Measurements from ENCODE around the gene CLEC16A.

The CLEC16A gene, protein sequence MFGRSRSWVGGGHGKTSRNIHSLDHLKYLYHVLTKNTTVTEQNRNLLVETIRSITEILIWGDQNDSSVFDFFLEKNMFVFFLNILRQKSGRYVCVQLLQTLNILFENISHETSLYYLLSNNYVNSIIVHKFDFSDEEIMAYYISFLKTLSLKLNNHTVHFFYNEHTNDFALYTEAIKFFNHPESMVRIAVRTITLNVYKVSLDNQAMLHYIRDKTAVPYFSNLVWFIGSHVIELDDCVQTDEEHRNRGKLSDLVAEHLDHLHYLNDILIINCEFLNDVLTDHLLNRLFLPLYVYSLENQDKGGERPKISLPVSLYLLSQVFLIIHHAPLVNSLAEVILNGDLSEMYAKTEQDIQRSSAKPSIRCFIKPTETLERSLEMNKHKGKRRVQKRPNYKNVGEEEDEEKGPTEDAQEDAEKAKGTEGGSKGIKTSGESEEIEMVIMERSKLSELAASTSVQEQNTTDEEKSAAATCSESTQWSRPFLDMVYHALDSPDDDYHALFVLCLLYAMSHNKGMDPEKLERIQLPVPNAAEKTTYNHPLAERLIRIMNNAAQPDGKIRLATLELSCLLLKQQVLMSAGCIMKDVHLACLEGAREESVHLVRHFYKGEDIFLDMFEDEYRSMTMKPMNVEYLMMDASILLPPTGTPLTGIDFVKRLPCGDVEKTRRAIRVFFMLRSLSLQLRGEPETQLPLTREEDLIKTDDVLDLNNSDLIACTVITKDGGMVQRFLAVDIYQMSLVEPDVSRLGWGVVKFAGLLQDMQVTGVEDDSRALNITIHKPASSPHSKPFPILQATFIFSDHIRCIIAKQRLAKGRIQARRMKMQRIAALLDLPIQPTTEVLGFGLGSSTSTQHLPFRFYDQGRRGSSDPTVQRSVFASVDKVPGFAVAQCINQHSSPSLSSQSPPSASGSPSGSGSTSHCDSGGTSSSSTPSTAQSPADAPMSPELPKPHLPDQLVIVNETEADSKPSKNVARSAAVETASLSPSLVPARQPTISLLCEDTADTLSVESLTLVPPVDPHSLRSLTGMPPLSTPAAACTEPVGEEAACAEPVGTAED
- total RNA-seq: 33.6 to 80.3 (median 49.7) reads per million in 9 experiments

DNA sequence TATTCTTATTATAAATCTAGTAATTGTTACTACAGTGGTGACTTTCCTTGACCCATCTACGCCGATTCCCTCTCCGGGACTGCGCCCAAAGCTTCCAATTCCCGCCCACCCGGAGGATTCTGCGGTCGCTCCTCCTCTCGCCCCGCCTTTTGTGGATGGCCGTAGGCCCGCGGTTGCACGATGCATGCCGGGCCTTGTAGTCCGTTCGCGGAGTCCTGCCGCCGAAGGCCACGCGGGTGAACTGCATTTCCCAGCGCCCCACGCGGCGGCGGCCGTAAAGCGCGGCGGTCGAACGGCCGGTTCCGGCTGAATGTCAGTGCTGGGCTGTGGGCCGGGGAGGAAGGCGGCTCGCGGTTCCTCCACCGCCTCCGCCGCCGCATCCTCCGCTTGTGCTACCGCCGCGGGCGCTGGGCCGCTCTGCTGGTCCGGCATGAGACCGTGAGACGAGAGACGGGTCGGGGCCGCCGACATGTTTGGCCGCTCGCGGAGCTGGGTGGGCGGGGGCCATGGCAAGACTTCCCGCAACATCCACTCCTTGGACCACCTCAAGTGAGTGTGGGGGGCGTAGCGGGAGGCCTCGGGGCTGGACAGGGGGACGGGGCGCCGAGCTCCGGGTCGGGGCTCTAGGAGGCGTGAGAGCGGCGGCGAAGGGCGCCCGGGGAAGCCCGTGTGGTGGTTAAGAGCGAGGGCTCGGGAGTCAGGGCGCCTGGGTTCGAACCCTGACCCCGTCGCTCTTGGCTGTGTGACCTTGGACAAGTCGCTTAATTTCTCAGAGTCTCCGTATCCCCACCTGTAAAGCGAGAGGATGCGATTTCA, at the start of gene CLEC16A:
CLEC16A (plus strand) TSS at position 316 of the 816 bp plus-strand sequence; CDS start at position 470, 154 bp downstream.
- Mint-ChIP-seq H3K4me3 (peak within 1 kb of the TSS; percentile 84 to 91), H3K4me1 (ENCODE audit: low read depth in 2 of 2) (peaks cover 52 to 63% of the 10 kb centered on the region in 2 donors), H3K9me3 (no peaks in the 10 kb centered on the region), H3K36me3 (ENCODE audit: insufficient read depth) (peaks cover 8% of the 10 kb centered on the region), H3K27me3 (no peaks in the 10 kb centered on the region), H3K27ac (peak within 1 kb of the TSS; percentile 92 to 94)
- peak; percentile 95 to 98 (median 96) for DNase-seq
- peak; percentile 74 for ATAC-seq (replicated peaks)

DNA sequence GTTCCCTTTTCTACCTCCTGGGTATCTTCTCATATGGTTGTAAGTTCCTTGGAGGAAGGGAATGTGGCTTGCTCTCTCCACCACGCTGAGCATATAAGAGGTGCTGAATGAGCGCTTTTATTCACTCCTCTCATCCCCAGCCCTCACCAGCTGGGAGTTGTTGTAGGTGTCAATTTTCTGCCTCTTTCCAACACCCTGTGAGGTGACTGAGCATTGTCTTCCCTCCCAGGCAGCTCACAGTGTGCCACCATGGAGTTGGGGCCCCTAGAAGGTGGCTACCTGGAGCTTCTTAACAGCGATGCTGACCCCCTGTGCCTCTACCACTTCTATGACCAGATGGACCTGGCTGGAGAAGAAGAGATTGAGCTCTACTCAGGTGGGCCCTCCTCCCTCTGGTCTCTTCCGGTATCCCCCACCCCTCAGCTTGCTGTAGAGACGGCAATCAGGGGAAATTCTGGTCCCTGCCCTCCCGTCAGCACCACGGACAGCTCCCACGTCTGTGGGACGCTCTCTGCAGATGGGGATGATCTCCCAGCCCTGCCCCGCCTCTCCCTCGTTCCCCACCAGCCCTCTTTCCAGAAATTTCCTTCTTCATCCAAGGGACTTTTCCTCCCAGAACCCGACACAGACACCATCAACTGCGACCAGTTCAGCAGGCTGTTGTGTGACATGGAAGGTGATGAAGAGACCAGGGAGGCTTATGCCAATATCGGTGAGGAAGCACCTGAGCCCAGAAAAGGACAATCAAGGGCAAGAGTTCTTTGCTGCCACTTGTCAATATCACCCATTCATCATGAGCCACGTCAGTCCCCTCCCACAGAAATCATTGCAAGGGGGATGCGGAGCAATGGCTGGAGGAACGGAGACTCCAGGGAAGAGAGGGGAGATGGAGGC, 49.1 kb upstream of the CLEC16A start:
- DNase-seq: peak in 1 of 3 experiments; percentile 12
- H3K36me3 Mint-ChIP-seq (ENCODE audit: insufficient read depth): peaks cover 8% of the 10 kb centered on the region
- H3K4me3 Mint-ChIP-seq: no peak overlapping the region
- ATAC-seq (replicated peaks): no peak
- H3K27ac Mint-ChIP-seq: peak overlapping the region; percentile 3 to 14
- H3K9me3 Mint-ChIP-seq: no peaks in the 10 kb centered on the region
- peaks cover 7 to 13% of the 10 kb centered on the region in 2 donors for H3K4me1 Mint-ChIP-seq (ENCODE audit: low read depth in 2 of 2)
- H3K27me3 Mint-ChIP-seq: no peaks in the 10 kb centered on the region

DNA sequence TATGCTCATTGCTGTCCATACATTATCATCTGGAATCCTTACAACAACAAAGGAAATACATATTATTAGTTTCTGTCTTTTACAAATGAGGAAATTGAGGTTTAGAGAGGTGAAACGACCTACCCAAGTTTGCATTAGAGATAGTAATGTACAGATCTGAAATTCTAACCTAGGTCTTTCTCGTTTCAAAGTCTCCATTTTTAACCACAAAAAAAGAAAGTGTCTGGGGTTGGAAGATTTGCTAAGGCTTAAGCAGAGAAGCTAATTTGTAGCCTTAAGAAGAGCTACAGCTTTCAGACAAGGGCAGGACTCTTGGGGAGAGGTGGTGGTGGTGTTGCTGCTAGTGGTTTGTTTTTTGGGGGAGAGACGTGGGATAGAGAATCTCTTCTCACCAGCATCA, 48.2 kb upstream of the CLEC16A start:
- H3K4me3 Mint-ChIP-seq: no peak overlapping the region
- H3K27ac Mint-ChIP-seq: peak overlapping the region in 1 of 2 donors; percentile 3
- peaks cover 7 to 13% of the 10 kb centered on the region in 2 donors for H3K4me1 Mint-ChIP-seq (ENCODE audit: low read depth in 2 of 2)
- H3K36me3 Mint-ChIP-seq (ENCODE audit: insufficient read depth): peaks cover 6% of the 10 kb centered on the region
- ATAC-seq (replicated peaks) (no peak), DNase-seq (no peak)
- H3K9me3 Mint-ChIP-seq: no peaks in the 10 kb centered on the region
- H3K27me3 Mint-ChIP-seq: no peaks in the 10 kb centered on the region

DNA sequence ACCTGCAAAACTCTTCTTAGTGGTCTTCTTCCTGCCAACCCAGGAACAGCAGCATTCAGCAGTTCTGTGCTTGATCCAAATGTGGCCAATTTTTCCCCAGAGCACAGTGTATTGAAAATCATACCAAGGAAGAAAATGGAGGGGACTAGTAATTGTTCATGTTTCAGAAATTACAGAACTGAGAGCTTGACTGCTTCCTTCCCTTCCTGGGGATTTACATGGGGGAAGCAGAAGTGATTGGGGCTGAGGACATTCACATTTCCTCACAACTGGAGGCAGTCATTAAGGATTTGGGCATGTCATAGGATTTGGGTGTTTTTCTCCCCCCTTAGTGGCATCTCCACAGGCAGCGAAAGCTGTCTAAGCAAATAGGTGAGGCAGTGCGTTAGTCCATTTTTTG, 47.6 kb upstream of the CLEC16A start:
- no peaks in the 10 kb centered on the region for H3K27me3 Mint-ChIP-seq
- H3K4me3 Mint-ChIP-seq: no peak overlapping the region
- no peaks in the 10 kb centered on the region for H3K9me3 Mint-ChIP-seq
- DNase-seq (no peak), ATAC-seq (replicated peaks) (no peak)
- peaks cover 4% of the 10 kb centered on the region for H3K36me3 Mint-ChIP-seq (ENCODE audit: insufficient read depth)
- no peak overlapping the region for H3K27ac Mint-ChIP-seq
- H3K4me1 Mint-ChIP-seq (ENCODE audit: low read depth in 2 of 2): peaks cover 7 to 13% of the 10 kb centered on the region in 2 donors

DNA sequence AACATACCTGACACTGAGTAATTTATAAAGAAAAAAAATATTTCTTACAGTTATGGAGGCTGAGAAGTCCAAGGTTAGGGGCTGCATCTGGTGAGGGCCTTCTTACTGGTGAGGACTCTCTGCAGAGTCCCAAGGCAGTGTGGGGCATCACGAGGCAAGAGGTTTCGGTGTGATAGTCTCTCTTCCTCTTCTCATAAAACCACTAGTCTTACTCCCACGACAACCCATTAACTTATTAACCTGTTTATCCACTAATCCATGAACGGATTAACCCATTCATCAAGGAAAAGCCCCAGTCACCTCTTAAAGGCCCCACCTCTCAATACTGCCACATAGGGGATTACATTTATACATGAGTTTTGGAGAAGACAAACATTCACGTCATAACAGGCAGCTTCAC, 47.2 kb upstream of the CLEC16A start:
- Mint-ChIP-seq H3K4me1 (ENCODE audit: low read depth in 2 of 2) (peaks cover 7 to 13% of the 10 kb centered on the region in 2 donors), H3K9me3 (no peaks in the 10 kb centered on the region), H3K27me3 (no peaks in the 10 kb centered on the region), H3K27ac (no peak overlapping the region), H3K4me3 (no peak overlapping the region), H3K36me3 (ENCODE audit: insufficient read depth) (peaks cover 4% of the 10 kb centered on the region)
- ATAC-seq (replicated peaks) (no peak), DNase-seq (no peak)

DNA sequence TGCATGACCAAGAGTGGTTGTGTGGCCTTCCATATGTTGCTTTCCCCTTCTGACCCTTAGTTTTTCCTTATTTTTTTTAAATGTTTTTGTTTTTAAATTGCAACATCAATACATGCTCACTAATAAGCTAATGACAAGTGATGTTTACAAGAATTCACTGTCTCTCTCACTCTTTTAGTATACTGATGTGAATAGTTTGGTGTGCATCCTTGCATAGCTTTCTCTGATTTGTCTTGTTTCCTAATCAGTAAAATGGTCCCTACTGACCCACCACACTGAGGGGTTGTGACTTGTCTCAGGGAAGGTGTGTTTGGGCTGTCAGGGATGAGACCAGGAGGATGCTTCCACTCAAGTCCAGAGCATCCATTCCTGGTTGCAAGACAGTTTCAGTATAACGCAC, 41.4 kb upstream of the CLEC16A start:
- no peak overlapping the region for H3K27ac Mint-ChIP-seq
- no peaks in the 10 kb centered on the region for H3K4me1 Mint-ChIP-seq (ENCODE audit: low read depth in 2 of 2)
- H3K4me3 Mint-ChIP-seq: no peak overlapping the region
- H3K27me3 Mint-ChIP-seq: no peaks in the 10 kb centered on the region
- peaks cover 0 to 2% of the 10 kb centered on the region in 2 donors for H3K9me3 Mint-ChIP-seq
- no peak for ATAC-seq (replicated peaks)
- DNase-seq: no peak
- H3K36me3 Mint-ChIP-seq (ENCODE audit: insufficient read depth): peaks cover 13% of the 10 kb centered on the region

DNA sequence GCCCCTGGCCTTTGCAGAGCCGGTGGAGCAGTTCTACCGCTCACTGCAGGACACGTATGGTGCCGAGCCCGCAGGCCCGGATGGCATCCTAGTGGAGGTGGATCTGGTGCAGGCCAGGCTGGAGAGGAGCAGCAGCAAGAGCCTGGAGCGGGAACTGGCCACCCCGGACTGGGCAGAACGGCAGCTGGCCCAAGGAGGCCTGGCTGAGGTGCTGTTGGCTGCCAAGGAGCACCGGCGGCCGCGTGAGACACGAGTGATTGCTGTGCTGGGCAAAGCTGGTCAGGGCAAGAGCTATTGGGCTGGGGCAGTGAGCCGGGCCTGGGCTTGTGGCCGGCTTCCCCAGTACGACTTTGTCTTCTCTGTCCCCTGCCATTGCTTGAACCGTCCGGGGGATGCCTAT, 37.9 kb upstream of the CLEC16A start:
- Mint-ChIP-seq H3K36me3 (ENCODE audit: insufficient read depth) (peaks cover 11% of the 10 kb centered on the region), H3K4me3 (no peak overlapping the region), H3K27ac (no peak overlapping the region), H3K9me3 (peaks cover 0 to 2% of the 10 kb centered on the region in 2 donors), H3K27me3 (no peaks in the 10 kb centered on the region), H3K4me1 (ENCODE audit: low read depth in 2 of 2) (no peaks in the 10 kb centered on the region)
- ATAC-seq (replicated peaks) (no peak), DNase-seq (no peak)

DNA sequence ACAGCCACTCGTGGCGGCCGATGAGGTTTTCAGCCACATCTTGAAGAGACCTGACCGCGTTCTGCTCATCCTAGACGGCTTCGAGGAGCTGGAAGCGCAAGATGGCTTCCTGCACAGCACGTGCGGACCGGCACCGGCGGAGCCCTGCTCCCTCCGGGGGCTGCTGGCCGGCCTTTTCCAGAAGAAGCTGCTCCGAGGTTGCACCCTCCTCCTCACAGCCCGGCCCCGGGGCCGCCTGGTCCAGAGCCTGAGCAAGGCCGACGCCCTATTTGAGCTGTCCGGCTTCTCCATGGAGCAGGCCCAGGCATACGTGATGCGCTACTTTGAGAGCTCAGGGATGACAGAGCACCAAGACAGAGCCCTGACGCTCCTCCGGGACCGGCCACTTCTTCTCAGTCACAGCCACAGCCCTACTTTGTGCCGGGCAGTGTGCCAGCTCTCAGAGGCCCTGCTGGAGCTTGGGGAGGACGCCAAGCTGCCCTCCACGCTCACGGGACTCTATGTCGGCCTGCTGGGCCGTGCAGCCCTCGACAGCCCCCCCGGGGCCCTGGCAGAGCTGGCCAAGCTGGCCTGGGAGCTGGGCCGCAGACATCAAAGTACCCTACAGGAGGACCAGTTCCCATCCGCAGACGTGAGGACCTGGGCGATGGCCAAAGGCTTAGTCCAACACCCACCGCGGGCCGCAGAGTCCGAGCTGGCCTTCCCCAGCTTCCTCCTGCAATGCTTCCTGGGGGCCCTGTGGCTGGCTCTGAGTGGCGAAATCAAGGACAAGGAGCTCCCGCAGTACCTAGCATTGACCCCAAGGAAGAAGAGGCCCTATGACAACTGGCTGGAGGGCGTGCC, 37.2 kb upstream of the CLEC16A start:
- Mint-ChIP-seq H3K36me3 (ENCODE audit: insufficient read depth) (peaks cover 9% of the 10 kb centered on the region), H3K27ac (no peak overlapping the region), H3K4me3 (no peak overlapping the region), H3K27me3 (no peaks in the 10 kb centered on the region), H3K4me1 (ENCODE audit: low read depth in 2 of 2) (no peaks in the 10 kb centered on the region), H3K9me3 (peaks cover 0 to 2% of the 10 kb centered on the region in 2 donors)
- ATAC-seq (replicated peaks) (no peak), DNase-seq (no peak)

DNA sequence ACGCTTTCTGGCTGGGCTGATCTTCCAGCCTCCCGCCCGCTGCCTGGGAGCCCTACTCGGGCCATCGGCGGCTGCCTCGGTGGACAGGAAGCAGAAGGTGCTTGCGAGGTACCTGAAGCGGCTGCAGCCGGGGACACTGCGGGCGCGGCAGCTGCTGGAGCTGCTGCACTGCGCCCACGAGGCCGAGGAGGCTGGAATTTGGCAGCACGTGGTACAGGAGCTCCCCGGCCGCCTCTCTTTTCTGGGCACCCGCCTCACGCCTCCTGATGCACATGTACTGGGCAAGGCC, 36.7 kb upstream of the CLEC16A start:
- H3K9me3 Mint-ChIP-seq: peaks cover 0 to 1% of the 10 kb centered on the region in 2 donors
- H3K4me1 Mint-ChIP-seq (ENCODE audit: low read depth in 2 of 2): no peaks in the 10 kb centered on the region
- no peak for DNase-seq
- no peak overlapping the region for H3K27ac Mint-ChIP-seq
- H3K36me3 Mint-ChIP-seq (ENCODE audit: insufficient read depth): peaks cover 8% of the 10 kb centered on the region
- no peak overlapping the region for H3K4me3 Mint-ChIP-seq
- ATAC-seq (replicated peaks): no peak
- H3K27me3 Mint-ChIP-seq: no peaks in the 10 kb centered on the region

DNA sequence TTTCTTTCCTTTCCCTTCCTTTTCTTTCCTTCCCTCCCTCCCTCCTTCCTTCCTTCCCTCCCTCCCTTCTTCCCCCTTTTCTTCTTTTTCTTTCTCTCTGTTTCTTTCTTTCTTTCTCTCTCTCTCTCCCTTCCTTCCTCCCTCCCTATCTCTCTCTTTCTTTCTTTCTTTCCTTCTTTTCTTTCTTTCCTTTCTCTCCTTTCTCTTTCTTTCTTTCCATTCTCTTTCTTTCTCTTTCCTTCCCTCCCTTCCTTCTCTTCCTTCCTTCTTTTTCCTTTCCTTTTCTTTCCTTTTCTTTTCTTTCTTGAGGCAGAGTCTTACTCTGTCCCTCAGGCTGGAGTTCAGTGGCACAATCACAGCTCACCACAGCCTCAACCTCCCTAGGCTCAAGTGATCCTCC, 33.1 kb upstream of the CLEC16A start:
- Mint-ChIP-seq H3K27ac (no peak overlapping the region), H3K4me1 (ENCODE audit: low read depth in 2 of 2) (peaks cover 0 to 2% of the 10 kb centered on the region in 2 donors), H3K4me3 (no peak overlapping the region), H3K9me3 (no peaks in the 10 kb centered on the region), H3K36me3 (ENCODE audit: insufficient read depth) (peaks cover 3% of the 10 kb centered on the region), H3K27me3 (no peaks in the 10 kb centered on the region)
- ATAC-seq (replicated peaks): no peak
- no peak for DNase-seq

DNA sequence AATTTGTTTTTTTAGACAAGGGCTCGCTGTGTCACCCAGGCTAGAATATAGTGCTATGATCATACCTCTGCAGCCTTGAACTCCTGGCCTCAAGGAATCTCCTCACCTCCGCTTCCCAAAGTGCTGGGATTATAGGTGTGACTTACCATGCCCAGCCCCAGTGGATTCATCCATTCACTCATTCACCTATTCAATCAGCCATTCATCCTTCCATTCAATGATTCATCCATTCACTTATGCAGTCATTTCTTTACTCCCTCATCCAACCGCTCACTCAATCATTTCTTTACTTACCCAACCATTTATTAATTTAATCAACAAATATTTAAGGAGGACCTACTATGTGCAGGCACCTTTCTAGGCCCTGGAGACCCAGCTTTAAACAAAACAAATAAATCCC, 27.8 kb upstream of the CLEC16A start:
- H3K4me1 Mint-ChIP-seq (ENCODE audit: low read depth in 2 of 2): peaks cover 4 to 6% of the 10 kb centered on the region in 2 donors
- H3K4me3 Mint-ChIP-seq: no peak overlapping the region
- H3K27me3 Mint-ChIP-seq: no peaks in the 10 kb centered on the region
- no peak for ATAC-seq (replicated peaks)
- H3K9me3 Mint-ChIP-seq: no peaks in the 10 kb centered on the region
- peaks cover 12% of the 10 kb centered on the region for H3K36me3 Mint-ChIP-seq (ENCODE audit: insufficient read depth)
- no peak for DNase-seq
- H3K27ac Mint-ChIP-seq: peak overlapping the region in 1 of 2 donors; percentile 52

Measured in effector memory CD8-positive, alpha-beta T cell (primary cell).